Activated CD8-positive, alpha-beta memory T cell treated with anti-CD3 and anti-CD28 coated beads for 48 hours (primary cell): ENCODE results near the gene CASZ1.

Source experiments
- DNase-seq, 3 experiments: peaks; one replicate each; pipeline ENCODE4 v3.0.0-alpha.2; 2020; ENCODE audit warnings: low read depth in 2 of 3, low spot score in 2 of 3

CASZ1 gene

GRCh38 chr1:10687251-10687651 lies 109.2 kb downstream of the CASZ1 start:
- no peak for DNase-seq

- DNase-seq = no peak
Observed at GRCh38 chr1:10686404-10687040, 109.9 kb downstream of the CASZ1 start.

GRCh38 chr1:10685808-10686403 lies 110.5 kb downstream of the CASZ1 start:
- DNase-seq = no peak

- DNase-seq = no peak
Observed at GRCh38 chr1:10685196-10685807, 111.1 kb downstream of the CASZ1 start.

GRCh38 chr1:10684221-10684620 lies 112.2 kb downstream of the CASZ1 start:
- no peak for DNase-seq

GRCh38 chr1:10682449-10683309 lies 113.8 kb downstream of the CASZ1 start:
- DNase-seq = no peak

- DNase-seq = no peak
Observed at GRCh38 chr1:10682108-10682445, 114.4 kb downstream of the CASZ1 start.

- no peak for DNase-seq
Observed at GRCh38 chr1:10681296-10682107, 114.9 kb downstream of the CASZ1 start.

- DNase-seq = no peak
Observed at GRCh38 chr1:10680487-10680886, 116.0 kb downstream of the CASZ1 start.

- no peak for DNase-seq
Observed at GRCh38 chr1:10679496-10680220, 116.8 kb downstream of the CASZ1 start.

GRCh38 chr1:10678852-10679251 lies 117.6 kb downstream of the CASZ1 start:
- DNase-seq = no peak

- no peak for DNase-seq
Observed at GRCh38 chr1:10678402-10678801, 118.0 kb downstream of the CASZ1 start.

GRCh38 chr1:10677491-10678391 lies 118.7 kb downstream of the CASZ1 start:
- no peak for DNase-seq

- no peak for DNase-seq
Observed at GRCh38 chr1:10676963-10677362, 119.5 kb downstream of the CASZ1 start.

- DNase-seq = no peak
Observed at GRCh38 chr1:10675813-10676212, 120.6 kb downstream of the CASZ1 start.

- DNase-seq = no peak
Observed at GRCh38 chr1:10674700-10675609, 121.5 kb downstream of the CASZ1 start.

GRCh38 chr1:10674222-10674621 lies 122.2 kb downstream of the CASZ1 start:
- no peak for DNase-seq

- DNase-seq = no peak
Observed at GRCh38 chr1:10673109-10673711, 123.2 kb downstream of the CASZ1 start.
